ENCODE data around the gene UTS2. TPM values are rescaled to one million over a fixed set of nuclear protein-coding genes. Genes with fewer than 3 reads are reported as not detected.

The UTS2 gene
- total and polyA plus RNA-seq, 2 of the 4 experiments (the other 2 are of a cell fraction), result not detected

GRCh38 chr1:7869136-7869920, 16.5 kb upstream of the UTS2 start:
- H3K9ac ChIP-seq (ENCODE audit: low read depth, low read length), result no peak overlapping the region
- H4K5ac ChIP-seq (ENCODE audit: low read depth, low read length), result no peak overlapping the region
- 85% methylated on average over 8 of the region's 16 CpGs; no CpG with 5 or more reads in 1 of the 2 experiments for WGBS, 2 experiments (ENCODE audit: extremely low coverage in 2 of 2, insufficient read length in 1 of 2)
- H4K8ac ChIP-seq (ENCODE audit: low read depth in 2 of 2, low read length in 2 of 2), result no peak overlapping the region
- no peaks in the 10 kb centered on the region for H4K20me1 ChIP-seq (ENCODE audit: insufficient read depth, low read length)
- no peak overlapping the region for H2AK9ac ChIP-seq (replicated peaks; ENCODE audit: low read depth, low read length, poor library complexity)
- H3K9me3 ChIP-seq (ENCODE audit: control insufficient read depth, insufficient read depth, low read length), result peaks cover 3% of the 10 kb centered on the region; the same call in 1 of the 2 replicates
- intact Hi-C loops (cut with micrococcal nuclease), result no loop called here
- H3K79me1 ChIP-seq (ENCODE audit: low read depth in 1 of 2, low read length in 2 of 2), result no peaks in the 10 kb centered on the region
- no peak overlapping the region for H2AFZ ChIP-seq (replicated peaks; ENCODE audit: low read length, poor library complexity)
- no peak overlapping the region for H3K18ac ChIP-seq (ENCODE audit: low read depth, low read length)
- no peak overlapping the region for H3K27ac ChIP-seq (ENCODE audit: insufficient read depth, low read length)
- H2BK15ac ChIP-seq (ENCODE audit: low read depth, low read length), result no peak overlapping the region
- in situ Hi-C loops (cut with MboI; ENCODE audit: low sequenced_read_pairs), result no loop called here
- BruUV-seq (replicated peaks), result no TSS peak
- peaks cover 7% of the 10 kb centered on the region for H3K27me3 ChIP-seq (ENCODE audit: control insufficient read depth, insufficient read depth, low read length)
- H3K4me2 ChIP-seq (ENCODE audit: low read depth, low read length), result no peak overlapping the region
- no peak overlapping the region for H2BK20ac ChIP-seq (ENCODE audit: low read depth, low read length)
- no peaks in the 10 kb centered on the region for H3K9me1 ChIP-seq (ENCODE audit: insufficient read depth, low read length)
- no peaks in the 10 kb centered on the region for H3K4me1 ChIP-seq (ENCODE audit: control insufficient read depth, insufficient read depth, low read length)
- H3K14ac ChIP-seq (replicated peaks; ENCODE audit: low read depth, low read length), result no peak overlapping the region
- TF ChIP-seq CEBPB (IDR thresholded peaks at IDR 0.05; ENCODE audit: low read depth, low read length), result no peak
- TF ChIP-seq POLR2A (IDR thresholded peaks at IDR 0.05; ENCODE audit: low read depth, low read length), result no peak
- DNase-seq (peak; percentile 35), ATAC-seq (ENCODE audit: low read depth) (no peak)
- H3K36me3 ChIP-seq (ENCODE audit: control insufficient read depth, insufficient read depth, low read length), result no peaks in the 10 kb centered on the region
- no peak overlapping the region for H3K4ac ChIP-seq (ENCODE audit: low read depth, low read length)
- ChIA-PET POLR2A (ENCODE audit: unreplicated experiment) (no interaction called here), CTCF (no interaction called here)
- H4K91ac ChIP-seq (ENCODE audit: insufficient read depth, low read depth, low read length), result no peak overlapping the region
- H2AK5ac ChIP-seq (ENCODE audit: low read depth, low read length), result no peak overlapping the region
- no peak overlapping the region for H2BK120ac ChIP-seq (ENCODE audit: low read depth, low read length)
- H2BK5ac ChIP-seq (ENCODE audit: low read depth, low read length, poor library complexity, severe bottlenecking), result no peak overlapping the region
- H3K23ac ChIP-seq (ENCODE audit: low read depth, low read length), result no peak overlapping the region
- no peak overlapping the region for H3K4me3 ChIP-seq (ENCODE audit: insufficient read depth, low read depth, low read length)
- dilution Hi-C loops (cut with HindIII; ENCODE audit: low sequenced_read_pairs, unreplicated experiment), result no loop called here
- no peak overlapping the region for H3K56ac ChIP-seq (ENCODE audit: extremely low read depth, insufficient read depth, low read length)
